K562 (cell line): Measurements from ENCODE around the gene STRIP1.

ENCODE experiments used
- CREB3L1 ChIP-seq: fragments of 450-650 bp; IDR thresholded peaks from 2 replicates; pipeline ENCODE4 v1.6.1; 2014; ENCODE audit warnings: low read depth, mild to moderate bottlenecking, moderate library complexity, borderline replicate concordance
- HSF4 ChIP-seq: fragments of 250-450 bp; sonication (Bioruptor Pico); IDR thresholded peaks from 2 replicates; pipeline ENCODE4 v2.1.2; 2022; ENCODE audit warnings: mild to moderate bottlenecking, moderate library complexity, borderline replicate concordance
- POLR2A ChIP-seq: fragments of 450-650 bp; conservative IDR thresholded peaks from 2 replicates; pipeline ENCODE4 v1.6.1; 2016
- TAF1 ChIP-seq: IDR thresholded peaks from 2 replicates; pipeline ENCODE4 v1.6.1; 2011; ENCODE audit warnings: mild to moderate bottlenecking, low read length, moderate library complexity; ENCODE audit not compliant: insufficient read depth, control insufficient read depth, severe bottlenecking; ENCODE audit errors: extremely low read depth
- TCF7 ChIP-seq: sonication (generic); IDR thresholded peaks from 2 replicates; pipeline ENCODE4 v1.6.1; 2016; ENCODE audit warnings: antibody characterized with exemption, borderline replicate concordance
- XRCC3 ChIP-seq: fragments of 450-650 bp; IDR thresholded peaks from 2 replicates; pipeline ENCODE4 v1.6.1; 2017; ENCODE audit warnings: mild to moderate bottlenecking, moderate library complexity

- TF ChIP-seq TAF1 = no peak
- TF ChIP-seq TCF7 = no peak
- no peak for TF ChIP-seq CREB3L1
- no peak for TF ChIP-seq XRCC3
- no peak for TF ChIP-seq POLR2A
- no peak for TF ChIP-seq HSF4 (CRISPR knock-in tag)
Observed at GRCh38 chr1:110048923-110049601, 14.6 kb downstream of the STRIP1 start.
